Liver (tissue), 9 donors: ENCODE data around the gene MPST. TPM values are rescaled to one million over a fixed set of nuclear protein-coding genes. Genes with fewer than 3 reads are reported as not detected.
A peak's percentile ranks its signal among the peaks of the same experiment; 100 is the strongest.

Experiments
- DNase-seq: peaks from one replicate; pipeline ENCODE4 v3.0.0-alpha.2; 2017; ENCODE audit warnings: low spot score
- H3K27ac ChIP-seq, 2 donors: one replicate each; pipeline ENCODE4 v1.7.0; 2013; ENCODE audit warnings: inconsistent platforms in 2 of 2, low read length in 2 of 2, control low read depth in 1 of 2, low read depth in 1 of 2, mild to moderate bottlenecking in 1 of 2
- H3K27me3 ChIP-seq, 4 donors: one replicate each; pipeline versions ENCODE4 v1.6.1 to v1.7.0; 2013; ENCODE audit warnings: low read length in 3 of 4, inconsistent platforms in 1 of 4, mild to moderate bottlenecking in 1 of 4, moderate library complexity in 1 of 4; ENCODE audit not compliant: control insufficient read depth in 4 of 4, insufficient read depth in 4 of 4
- H3K36me3 ChIP-seq, 4 donors: one replicate each; pipeline versions ENCODE4 v1.6.1 to v1.7.0; 2013; ENCODE audit warnings: low read length in 3 of 4, mild to moderate bottlenecking in 3 of 4, low read depth in 1 of 4, moderate library complexity in 1 of 4; ENCODE audit not compliant: control insufficient read depth in 4 of 4, insufficient read depth in 3 of 4
- H3K4me1 ChIP-seq, 4 donors: one replicate each; pipeline versions ENCODE4 v1.6.1 to v1.7.0; 2013; ENCODE audit warnings: low read length in 3 of 4, mild to moderate bottlenecking in 3 of 4, moderate library complexity in 1 of 4; ENCODE audit not compliant: control insufficient read depth in 4 of 4, insufficient read depth in 4 of 4
- H3K4me3 ChIP-seq, 3 donors: one replicate each; pipeline versions ENCODE4 v1.6.1 to v1.7.0; 2013; ENCODE audit warnings: low read length in 3 of 3, control low read depth in 1 of 3, low read depth in 1 of 3, mild to moderate bottlenecking in 1 of 3
- H3K9ac ChIP-seq, 2 donors: one replicate each; pipeline ENCODE4 v1.7.0; 2013; ENCODE audit warnings: low read length in 2 of 2, mild to moderate bottlenecking in 2 of 2, moderate library complexity in 2 of 2, control low read depth in 1 of 2, low read depth in 1 of 2
- H3K9me3 ChIP-seq, 4 donors: one replicate each; pipeline versions ENCODE4 v1.6.1 to v1.7.0; 2013; ENCODE audit warnings: low read length in 3 of 4; ENCODE audit not compliant: control insufficient read depth in 4 of 4
- ATF3 ChIP-seq: IDR thresholded peaks from 2 replicates; pipeline ENCODE4 v1.6.1; 2016; ENCODE audit warnings: antibody characterized with exemption
- CTCF ChIP-seq: fragments of 150-350 bp; IDR thresholded peaks from 2 replicates; pipeline ENCODE4 v1.5.1; 2017; ENCODE audit warnings: improper control_type of control experiment, low read depth, low read length; ENCODE audit not compliant: missing input control
- EGR1 ChIP-seq, 2 donors: IDR thresholded peaks; 2 replicates each; pipeline ENCODE4 v1.6.1; 2016 to 2018; ENCODE audit warnings: antibody characterized with exemption in 2 of 2, low read depth in 2 of 2
- FOXA1 ChIP-seq: IDR thresholded peaks from 2 replicates; pipeline ENCODE4 v1.6.1; 2016; ENCODE audit warnings: antibody characterized with exemption
- FOXA2 ChIP-seq: IDR thresholded peaks from 2 replicates; pipeline ENCODE4 v1.6.1; 2016; ENCODE audit warnings: antibody characterized with exemption
- GABPA ChIP-seq, 2 donors: IDR thresholded peaks in 1 of 2; conservative IDR thresholded peaks in 1 of 2; 2 replicates each; pipeline ENCODE4 v1.6.1; 2016; ENCODE audit warnings: antibody characterized with exemption in 2 of 2, mild to moderate bottlenecking in 1 of 2, moderate library complexity in 1 of 2
- HNF4A ChIP-seq, 2 donors: conservative IDR thresholded peaks; 2 replicates each; pipeline ENCODE4 v1.6.1; 2016; ENCODE audit warnings: antibody characterized with exemption in 2 of 2, mild to moderate bottlenecking in 2 of 2
- HNF4G ChIP-seq: IDR thresholded peaks from 2 replicates; pipeline ENCODE4 v1.6.1; 2016; ENCODE audit warnings: antibody characterized with exemption
- JUND ChIP-seq, 2 donors: IDR thresholded peaks; 2 replicates each; pipeline ENCODE4 v1.6.1; 2016; ENCODE audit warnings: antibody characterized with exemption in 2 of 2
- MAX ChIP-seq: IDR thresholded peaks from 2 replicates; pipeline ENCODE4 v1.6.1; 2016; ENCODE audit warnings: antibody characterized with exemption
- NR2F2 ChIP-seq: IDR thresholded peaks from 2 replicates; pipeline ENCODE4 v1.6.1; 2016; ENCODE audit warnings: antibody characterized with exemption
- RAD21 ChIP-seq, 2 donors: IDR thresholded peaks; 2 replicates each; pipeline ENCODE4 v1.6.1; 2016; ENCODE audit warnings: antibody characterized with exemption in 2 of 2, mild to moderate bottlenecking in 2 of 2
- REST ChIP-seq: IDR thresholded peaks from 2 replicates; pipeline ENCODE4 v1.6.1; 2016; ENCODE audit warnings: antibody characterized with exemption, mild to moderate bottlenecking
- RXRA ChIP-seq, 2 donors: IDR thresholded peaks; 2 replicates each; pipeline ENCODE4 v1.6.1; 2017 to 2018; ENCODE audit warnings: antibody characterized with exemption in 2 of 2, mild to moderate bottlenecking in 1 of 2
- SP1 ChIP-seq: IDR thresholded peaks from 2 replicates; pipeline ENCODE4 v1.6.1; 2018; ENCODE audit warnings: antibody characterized with exemption, mild to moderate bottlenecking
- TAF1 ChIP-seq: conservative IDR thresholded peaks from 2 replicates; pipeline ENCODE4 v1.6.1; 2016; ENCODE audit warnings: antibody characterized with exemption, mild to moderate bottlenecking
- YY1 ChIP-seq: IDR thresholded peaks from 2 replicates; pipeline ENCODE4 v1.6.1; 2016; ENCODE audit warnings: antibody characterized with exemption, mild to moderate bottlenecking
- ZBTB33 ChIP-seq: IDR thresholded peaks from 2 replicates; pipeline ENCODE4 v1.6.1; 2016; ENCODE audit warnings: antibody characterized with exemption
- WGBS: extraction: QIAGEN DNeasy Blood & Tissue Kit; methylation state at CpG from one replicate; pipeline ENCODE4 v1.1.7; 2013; 5-methylcytosine and 5-hydroxymethylcytosine counted together
- polyA plus RNA-seq, 2 donors: library from polyadenylated mRNA; stranded (reverse) in 1 of 2; unstranded in 1 of 2; fragments of 200-250 nt in 1 of 2; fragments of >200 nt in 1 of 2; fragmentation: Nextera tagmentation in 1 of 2; extraction: Ambion mirVana in 1 of 2; gene quantifications; one replicate each; pipeline versions ENCODE4 v1.2.1 to v1.2.3, GENCODE V29; 2013 to 2015
- total RNA-seq, 2 donors: library from RNA; depleted of rRNA; stranded (reverse); fragments of >200 nt; gene quantifications; one replicate each; pipeline ENCODE4 v1.2.3, GENCODE V29; 2014
- donor health status: healthy.
- donor health status: healthy.
- donor health status: healthy.
- donor health status: healthy.
- donor health status: healthy.

The MPST gene
- total and polyA plus RNA-seq, 4 donors = 124 to 277 (median 199) TPM

- peaks cover 7 to 69% (median 60%) of the 10 kb centered on the region in 4 donors for H3K4me1 ChIP-seq
- H3K27ac ChIP-seq = peak overlapping the region; percentile 91 to 92
- H3K9me3 ChIP-seq = no peaks in the 10 kb centered on the region
- peak overlapping the region; percentile 22 to 62 (median 47) for H3K4me3 ChIP-seq
- H3K9ac ChIP-seq = peak overlapping the region; percentile 0 to 40
- WGBS = 39% methylated on average over 23 of the region's 23 CpGs
- DNase-seq = peak; percentile 59
- H3K27me3 ChIP-seq = no peaks in the 10 kb centered on the region
- TF ChIP-seq YY1 (peak; percentile 78), SP1 (peak; percentile 97), RXRA (IDR thresholded peaks at IDR 0.05) (peak; percentile 95 to 96), HNF4G (peak; percentile 99), JUND (IDR thresholded peaks at IDR 0.05) (peak in 1 of 2 donors; percentile 81), FOXA1 (no peak), RAD21 (IDR thresholded peaks at IDR 0.05) (peak; percentile 10 to 40), MAX (peak; percentile 94), FOXA2 (peak; percentile 39), NR2F2 (peak; percentile 94), CTCF (no peak), HNF4A (conservative IDR thresholded peaks at IDR 0.05) (peak; percentile 99 to 100), EGR1 (IDR thresholded peaks at IDR 0.05; ENCODE audit: low read depth in 2 of 2) (peak; percentile 98 to 99), REST (peak; percentile 30), TAF1 (no peak), GABPA (IDR thresholded peaks at IDR 0.05 in 1 of 2, conservative IDR thresholded peaks at IDR 0.05 in 1 of 2) (peak in 1 of 2 donors; percentile 55), ZBTB33 (peak; percentile 68), ATF3 (peak; percentile 76)
- H3K36me3 ChIP-seq = peaks cover 0 to 13% (median 5%) of the 10 kb centered on the region in 4 donors
These were observed 14.3 kb downstream of the MPST start for GRCh38 chr22:37033605-37034430.
